Vagina (tissue), 2 donors: Measurements from ENCODE around the gene SFMBT2. TPM values are rescaled to one million over a fixed set of nuclear protein-coding genes. Genes with fewer than 3 reads are reported as not detected.

Experiments
- DNase-seq, 2 donors: peaks; one replicate each; pipeline ENCODE4 v3.0.0-alpha.2; 2017; ENCODE audit errors: extremely low spot score in 2 of 2
- H3K27ac ChIP-seq: fragments of 200-600 bp; sonication (generic); one replicate; pipeline ENCODE4 v1.5.1; 2019
- H3K27me3 ChIP-seq: fragments of 200-600 bp; sonication (generic); one replicate; pipeline ENCODE4 v1.5.1; 2019
- H3K36me3 ChIP-seq, 2 donors: fragments of 200-600 bp; sonication (generic); one replicate each; pipeline ENCODE4 v1.5.1; 2017 to 2019
- H3K4me1 ChIP-seq: fragments of 200-600 bp; sonication (generic); one replicate; pipeline ENCODE4 v1.5.1; 2019
- H3K4me3 ChIP-seq, 2 donors: fragments of 200-600 bp; sonication (generic); 1 replicate in 1 of 2; 2 replicates in 1 of 2; pipeline ENCODE4 v1.5.1; 2016 to 2019
- H3K9me3 ChIP-seq: fragments of 200-600 bp; sonication (generic); one replicate; pipeline ENCODE4 v1.5.1; 2019
- POLR2A ChIP-seq, 2 donors: fragments of 450-650 bp; IDR thresholded peaks; one replicate each; pipeline ENCODE4 v1.6.1; 2017; ENCODE audit warnings: antibody characterized with exemption in 2 of 2, mild to moderate bottlenecking in 2 of 2, moderate library complexity in 2 of 2
- POLR2AphosphoS5 ChIP-seq, 2 donors: sonication (generic); formaldehyde crosslinking; IDR thresholded peaks; one replicate each; pipeline ENCODE4 v1.9.0; 2017; ENCODE audit warnings: antibody characterized with exemption in 2 of 2, mild to moderate bottlenecking in 2 of 2, low read depth in 1 of 2; ENCODE audit not compliant: insufficient read depth in 1 of 2
- intact Hi-C: fragments of 100-400 bp; cut with DNase I; formaldehyde crosslinking; loops from one replicate; pipeline ENCODE4 v1.15.1; 2023
- total RNA-seq: library from RNA; depleted of rRNA; stranded (reverse); fragments of >200 nt; gene quantifications from one replicate; pipeline ENCODE4 v1.2.3, GENCODE V29; 2016
- TF ChIP-seq, protein P1 (sequence below), 3 experiments: fragments of 450-650 bp in 2 of 3; fragments of 200-600 bp in 1 of 3; sonication (generic) in 1 of 3; IDR thresholded peaks; one replicate each; pipeline ENCODE4 v1.5.1; 2017 to 2019; ENCODE audit warnings: antibody characterized with exemption in 3 of 3, mild to moderate bottlenecking in 2 of 3, moderate library complexity in 2 of 3

The SFMBT2 gene
- total RNA-seq, 1 donor from 2014 or later = 12.5 TPM

DNA sequence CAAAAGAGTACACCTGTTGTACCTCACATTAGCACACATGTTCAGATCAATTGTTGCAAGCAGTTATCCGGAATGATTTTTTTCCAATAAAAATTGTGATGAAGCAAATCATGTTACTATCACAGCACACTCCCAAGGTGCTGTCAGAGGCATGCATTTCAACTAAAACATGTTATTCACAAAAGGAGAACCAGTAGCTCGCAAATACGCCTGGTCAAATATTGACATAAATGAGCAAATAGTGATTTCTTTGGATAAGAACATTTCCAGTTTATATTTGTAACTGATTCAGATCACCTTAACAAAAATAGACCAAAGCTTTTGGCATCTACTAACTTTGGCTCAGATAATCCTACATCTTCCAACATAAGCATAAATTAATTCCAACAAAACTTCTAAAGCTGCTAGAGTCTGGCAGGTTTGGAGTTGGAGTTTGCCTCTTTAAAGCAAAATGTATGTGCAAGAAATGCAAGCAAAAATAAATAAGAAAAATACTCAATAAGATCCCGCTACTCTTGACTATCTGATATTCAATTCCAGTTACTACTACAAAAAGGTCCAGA, 208.0 kb downstream of the SFMBT2 start:
- intact Hi-C loops = no loop called here
- Histone ChIP-seq H3K9me3 (no peaks in the 10 kb centered on the region), H3K4me3 (no peak overlapping the region), H3K36me3 (peaks cover 0 to 4% of the 10 kb centered on the region in 2 donors), H3K27me3 (no peaks in the 10 kb centered on the region), H3K4me1 (no peaks in the 10 kb centered on the region), H3K27ac (no peak overlapping the region)
- no peak for TF ChIP-seq POLR2A (IDR thresholded peaks at IDR 0.05)
- no peak for TF ChIP-seq POLR2AphosphoS5 (IDR thresholded peaks at IDR 0.05; ENCODE audit: insufficient read depth in 1 of 2, low read depth in 1 of 2)
- TF ChIP-seq, protein P1, sequence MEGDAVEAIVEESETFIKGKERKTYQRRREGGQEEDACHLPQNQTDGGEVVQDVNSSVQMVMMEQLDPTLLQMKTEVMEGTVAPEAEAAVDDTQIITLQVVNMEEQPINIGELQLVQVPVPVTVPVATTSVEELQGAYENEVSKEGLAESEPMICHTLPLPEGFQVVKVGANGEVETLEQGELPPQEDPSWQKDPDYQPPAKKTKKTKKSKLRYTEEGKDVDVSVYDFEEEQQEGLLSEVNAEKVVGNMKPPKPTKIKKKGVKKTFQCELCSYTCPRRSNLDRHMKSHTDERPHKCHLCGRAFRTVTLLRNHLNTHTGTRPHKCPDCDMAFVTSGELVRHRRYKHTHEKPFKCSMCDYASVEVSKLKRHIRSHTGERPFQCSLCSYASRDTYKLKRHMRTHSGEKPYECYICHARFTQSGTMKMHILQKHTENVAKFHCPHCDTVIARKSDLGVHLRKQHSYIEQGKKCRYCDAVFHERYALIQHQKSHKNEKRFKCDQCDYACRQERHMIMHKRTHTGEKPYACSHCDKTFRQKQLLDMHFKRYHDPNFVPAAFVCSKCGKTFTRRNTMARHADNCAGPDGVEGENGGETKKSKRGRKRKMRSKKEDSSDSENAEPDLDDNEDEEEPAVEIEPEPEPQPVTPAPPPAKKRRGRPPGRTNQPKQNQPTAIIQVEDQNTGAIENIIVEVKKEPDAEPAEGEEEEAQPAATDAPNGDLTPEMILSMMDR (IDR thresholded peaks at IDR 0.05) = no peak
- DNase-seq = no peak

DNA sequence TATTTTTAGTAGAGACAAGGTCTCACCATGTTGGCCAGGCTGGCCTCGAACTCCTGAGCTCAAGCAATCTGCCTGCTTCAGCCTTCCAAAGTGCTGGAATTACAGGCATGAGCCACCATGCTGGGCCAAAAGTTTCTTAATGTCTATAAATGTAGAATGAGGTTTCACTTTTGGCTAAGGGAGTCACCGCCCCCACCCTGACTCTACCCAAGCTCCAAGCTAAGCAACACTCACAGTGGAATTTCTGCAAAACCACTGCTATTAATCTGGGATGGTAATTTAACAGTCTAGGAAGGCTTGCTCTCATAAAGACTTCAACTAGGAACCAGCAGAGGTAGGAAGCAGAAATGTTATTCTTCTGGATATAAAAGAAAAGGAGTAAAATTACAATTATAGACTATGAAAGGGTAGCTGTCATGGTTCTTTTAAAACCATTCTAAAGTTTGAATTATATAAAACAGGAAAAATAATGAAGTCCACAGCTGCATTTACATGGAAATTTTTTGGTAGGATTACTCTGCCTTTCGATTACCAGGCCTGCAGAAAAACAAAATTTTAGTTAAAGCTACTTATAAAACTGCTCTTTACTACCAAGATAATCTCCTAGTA, 211.6 kb downstream of the SFMBT2 start:
- Histone ChIP-seq H3K36me3 (peaks cover 0 to 23% of the 10 kb centered on the region in 2 donors), H3K27me3 (no peaks in the 10 kb centered on the region), H3K9me3 (peaks cover 2% of the 10 kb centered on the region), H3K27ac (no peak overlapping the region), H3K4me3 (no peak overlapping the region), H3K4me1 (no peaks in the 10 kb centered on the region)
- DNase-seq = no peak
- TF ChIP-seq, protein P1 (IDR thresholded peaks at IDR 0.05) = no peak
- TF ChIP-seq POLR2A (IDR thresholded peaks at IDR 0.05) (no peak), POLR2AphosphoS5 (IDR thresholded peaks at IDR 0.05; ENCODE audit: insufficient read depth in 1 of 2, low read depth in 1 of 2) (no peak)
- intact Hi-C loops = no loop called here

DNA sequence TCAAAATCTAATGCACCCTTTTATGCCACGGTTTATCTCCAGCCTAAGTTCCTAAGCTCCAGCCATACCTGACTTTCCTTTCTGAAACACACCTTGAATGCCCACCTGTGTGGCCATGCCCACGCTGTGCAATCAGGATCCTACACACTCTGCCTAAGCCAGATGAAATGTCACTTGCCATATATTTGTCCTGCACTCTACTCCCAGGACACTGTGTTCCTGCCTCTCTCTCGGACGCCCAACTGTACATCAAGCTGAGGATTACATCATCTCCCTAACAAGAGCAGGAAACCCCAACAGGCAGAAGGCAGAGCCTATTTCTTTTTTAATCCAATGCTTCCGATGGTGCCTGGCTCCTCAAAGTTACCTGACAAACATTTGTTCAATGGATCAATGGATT, 214.6 kb downstream of the SFMBT2 start:
- intact Hi-C loops = no loop called here
- H3K27me3 ChIP-seq = no peaks in the 10 kb centered on the region
- no peak for DNase-seq
- peaks cover 0 to 23% of the 10 kb centered on the region in 2 donors for H3K36me3 ChIP-seq
- no peaks in the 10 kb centered on the region for H3K4me1 ChIP-seq
- peaks cover 2% of the 10 kb centered on the region for H3K9me3 ChIP-seq
- H3K27ac ChIP-seq = no peak overlapping the region
- no peak overlapping the region for H3K4me3 ChIP-seq
- TF ChIP-seq, protein P1 (IDR thresholded peaks at IDR 0.05) = no peak
- TF ChIP-seq POLR2AphosphoS5 (IDR thresholded peaks at IDR 0.05; ENCODE audit: insufficient read depth in 1 of 2, low read depth in 1 of 2) = no peak
- no peak for TF ChIP-seq POLR2A (IDR thresholded peaks at IDR 0.05)

DNA sequence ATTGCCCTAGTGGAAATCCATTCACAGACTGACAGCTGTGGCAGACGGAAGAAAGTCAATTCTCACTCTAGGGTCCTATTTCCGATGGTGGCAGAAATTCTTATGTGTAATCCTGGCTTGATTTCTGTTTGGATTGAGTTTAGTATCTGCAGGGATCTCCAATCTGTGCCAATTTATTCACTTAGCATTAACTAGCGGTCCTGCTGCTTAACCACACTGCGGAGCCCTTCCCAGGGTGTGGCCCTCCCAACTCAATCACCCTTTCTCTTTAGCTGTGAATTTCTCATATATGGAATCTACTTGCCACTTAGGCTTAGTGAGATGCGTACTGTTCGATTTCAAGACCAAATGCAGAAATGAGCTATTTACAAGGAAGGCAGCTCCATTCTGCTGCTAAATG, 215.7 kb downstream of the SFMBT2 start:
- Histone ChIP-seq H3K4me1 (no peaks in the 10 kb centered on the region), H3K9me3 (peaks cover 2% of the 10 kb centered on the region), H3K36me3 (peaks cover 0 to 23% of the 10 kb centered on the region in 2 donors), H3K27me3 (no peaks in the 10 kb centered on the region), H3K27ac (no peak overlapping the region), H3K4me3 (no peak overlapping the region)
- intact Hi-C loops = no loop called here
- TF ChIP-seq POLR2AphosphoS5 (IDR thresholded peaks at IDR 0.05; ENCODE audit: insufficient read depth in 1 of 2, low read depth in 1 of 2) = no peak
- TF ChIP-seq POLR2A (IDR thresholded peaks at IDR 0.05) = no peak
- TF ChIP-seq, protein P1 (IDR thresholded peaks at IDR 0.05) = no peak
- DNase-seq = no peak

DNA sequence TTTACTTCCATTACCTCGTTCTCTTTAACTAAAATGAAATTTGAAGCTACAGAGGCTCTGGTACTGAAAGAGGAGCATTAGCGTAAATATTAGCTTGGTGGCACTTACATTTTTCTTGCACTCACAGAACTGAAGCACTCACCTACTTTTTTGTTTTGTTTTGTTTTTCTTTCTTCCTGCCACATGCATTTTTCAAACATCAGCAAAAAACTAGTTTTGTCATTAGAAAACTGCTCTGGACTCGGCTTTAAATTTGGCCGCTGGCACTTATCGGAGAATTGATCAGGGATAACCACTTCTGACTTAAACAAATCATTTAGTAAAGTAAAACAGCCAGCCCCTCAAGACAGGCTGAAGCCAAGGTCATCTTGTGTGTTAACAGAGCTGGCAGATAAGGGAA, 216.3 kb downstream of the SFMBT2 start:
- H3K9me3 ChIP-seq = peaks cover 2% of the 10 kb centered on the region
- H3K4me1 ChIP-seq = no peaks in the 10 kb centered on the region
- no peaks in the 10 kb centered on the region for H3K27me3 ChIP-seq
- TF ChIP-seq, protein P1 (IDR thresholded peaks at IDR 0.05) = no peak
- TF ChIP-seq POLR2AphosphoS5 (IDR thresholded peaks at IDR 0.05; ENCODE audit: insufficient read depth in 1 of 2, low read depth in 1 of 2) = no peak
- DNase-seq = no peak
- H3K36me3 ChIP-seq = peaks cover 0 to 23% of the 10 kb centered on the region in 2 donors
- H3K27ac ChIP-seq = no peak overlapping the region
- no peak overlapping the region for H3K4me3 ChIP-seq
- intact Hi-C loops = no loop called here
